Measurements from ENCODE around the gene STARD10.

DNA sequence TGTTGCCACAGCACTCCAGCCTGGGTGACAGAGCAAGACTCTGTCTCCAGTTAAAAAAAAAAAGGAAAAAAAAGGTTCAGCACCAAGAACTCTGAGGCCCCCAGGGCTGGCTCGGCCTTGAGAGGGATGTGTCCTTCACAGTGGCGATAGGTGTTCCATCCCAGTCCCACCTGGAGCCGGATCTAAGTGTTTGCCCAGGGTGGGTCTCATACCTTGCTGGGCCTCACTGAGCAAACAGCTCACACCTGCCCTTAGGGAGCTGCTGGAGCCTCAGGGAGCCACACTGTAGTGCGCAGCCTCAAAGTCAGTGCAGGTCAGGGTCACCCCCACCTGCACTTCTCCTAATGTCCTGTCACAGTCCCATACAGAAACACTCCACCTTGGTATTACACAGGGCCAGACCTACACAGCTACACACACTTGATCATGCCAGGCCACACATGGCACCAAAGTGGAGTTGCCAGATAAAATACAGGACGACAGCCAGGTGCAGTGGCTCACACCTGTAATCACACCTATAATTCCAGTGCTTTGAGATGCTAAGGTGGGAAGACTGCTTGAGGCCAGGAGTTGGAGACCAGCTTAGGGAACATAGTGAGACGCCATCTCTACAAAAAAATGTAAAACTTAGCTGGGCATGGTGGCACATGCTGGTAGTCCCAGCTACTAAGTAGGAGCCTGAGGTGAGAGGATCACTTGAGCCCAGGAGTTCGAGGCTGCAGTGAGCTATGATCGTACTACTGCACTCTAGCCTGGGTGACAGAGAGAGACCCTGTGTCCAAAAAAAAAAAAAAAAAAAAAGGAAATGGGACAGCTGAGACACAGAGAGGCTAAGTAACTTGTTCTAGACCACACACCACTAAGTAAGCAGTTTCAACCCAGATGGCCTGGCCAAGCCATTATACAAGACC, 7.3 kb downstream of the STARD10 start:
- TF ChIP-seq, protein P1, sequence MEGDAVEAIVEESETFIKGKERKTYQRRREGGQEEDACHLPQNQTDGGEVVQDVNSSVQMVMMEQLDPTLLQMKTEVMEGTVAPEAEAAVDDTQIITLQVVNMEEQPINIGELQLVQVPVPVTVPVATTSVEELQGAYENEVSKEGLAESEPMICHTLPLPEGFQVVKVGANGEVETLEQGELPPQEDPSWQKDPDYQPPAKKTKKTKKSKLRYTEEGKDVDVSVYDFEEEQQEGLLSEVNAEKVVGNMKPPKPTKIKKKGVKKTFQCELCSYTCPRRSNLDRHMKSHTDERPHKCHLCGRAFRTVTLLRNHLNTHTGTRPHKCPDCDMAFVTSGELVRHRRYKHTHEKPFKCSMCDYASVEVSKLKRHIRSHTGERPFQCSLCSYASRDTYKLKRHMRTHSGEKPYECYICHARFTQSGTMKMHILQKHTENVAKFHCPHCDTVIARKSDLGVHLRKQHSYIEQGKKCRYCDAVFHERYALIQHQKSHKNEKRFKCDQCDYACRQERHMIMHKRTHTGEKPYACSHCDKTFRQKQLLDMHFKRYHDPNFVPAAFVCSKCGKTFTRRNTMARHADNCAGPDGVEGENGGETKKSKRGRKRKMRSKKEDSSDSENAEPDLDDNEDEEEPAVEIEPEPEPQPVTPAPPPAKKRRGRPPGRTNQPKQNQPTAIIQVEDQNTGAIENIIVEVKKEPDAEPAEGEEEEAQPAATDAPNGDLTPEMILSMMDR (IDR thresholded peaks at IDR 0.05), result no peak
- no peak for TF ChIP-seq POLR2A (IDR thresholded peaks at IDR 0.05)
